Liver (tissue), 3 donors: ENCODE data around the gene KIR3DL1.
"Not testable (repeated sequence)": the region's sequence is repeated elsewhere in the genome, so short reads cannot be mapped to it uniquely, and the experiment has no call there.

Experiments used
- ATF3 ChIP-seq: IDR thresholded peaks from 2 replicates; pipeline ENCODE4 v1.6.1; 2016; ENCODE audit warnings: antibody characterized with exemption
- EGR1 ChIP-seq, 2 donors: IDR thresholded peaks; 2 replicates each; pipeline ENCODE4 v1.6.1; 2016 to 2018; ENCODE audit warnings: antibody characterized with exemption in 2 of 2, low read depth in 2 of 2
- FOXA1 ChIP-seq: IDR thresholded peaks from 2 replicates; pipeline ENCODE4 v1.6.1; 2016; ENCODE audit warnings: antibody characterized with exemption
- GABPA ChIP-seq, 2 donors: IDR thresholded peaks in 1 of 2; conservative IDR thresholded peaks in 1 of 2; 2 replicates each; pipeline ENCODE4 v1.6.1; 2016; ENCODE audit warnings: antibody characterized with exemption in 2 of 2, mild to moderate bottlenecking in 1 of 2, moderate library complexity in 1 of 2
- HNF4G ChIP-seq: IDR thresholded peaks from 2 replicates; pipeline ENCODE4 v1.6.1; 2016; ENCODE audit warnings: antibody characterized with exemption
- JUND ChIP-seq, 2 donors: IDR thresholded peaks; 2 replicates each; pipeline ENCODE4 v1.6.1; 2016; ENCODE audit warnings: antibody characterized with exemption in 2 of 2
- NR2F2 ChIP-seq: IDR thresholded peaks from 2 replicates; pipeline ENCODE4 v1.6.1; 2016; ENCODE audit warnings: antibody characterized with exemption
- RAD21 ChIP-seq, 2 donors: IDR thresholded peaks; 2 replicates each; pipeline ENCODE4 v1.6.1; 2016; ENCODE audit warnings: antibody characterized with exemption in 2 of 2, mild to moderate bottlenecking in 2 of 2
- REST ChIP-seq: IDR thresholded peaks from 2 replicates; pipeline ENCODE4 v1.6.1; 2016; ENCODE audit warnings: antibody characterized with exemption, mild to moderate bottlenecking
- TAF1 ChIP-seq: conservative IDR thresholded peaks from 2 replicates; pipeline ENCODE4 v1.6.1; 2016; ENCODE audit warnings: antibody characterized with exemption, mild to moderate bottlenecking
- YY1 ChIP-seq: IDR thresholded peaks from 2 replicates; pipeline ENCODE4 v1.6.1; 2016; ENCODE audit warnings: antibody characterized with exemption, mild to moderate bottlenecking
- TF ChIP-seq, protein P1 (sequence below): fragments of 150-350 bp; IDR thresholded peaks from 2 replicates; pipeline ENCODE4 v1.5.1; 2017; ENCODE audit warnings: improper control_type of control experiment, low read depth, low read length; ENCODE audit not compliant: missing input control
- TF ChIP-seq, protein P2 (sequence below): IDR thresholded peaks from 2 replicates; pipeline ENCODE4 v1.6.1; 2016; ENCODE audit warnings: antibody characterized with exemption
- donor health status: healthy.
- donor health status: healthy.

GRCh38 chr19:54771018-54771960 lies 45.0 kb upstream of the KIR3DL1 start:
- not testable (repeated sequence) for TF ChIP-seq HNF4G; ATF3; REST; TAF1; YY1; EGR1 (IDR thresholded peaks at IDR 0.05; ENCODE audit: low read depth in 2 of 2); JUND (IDR thresholded peaks at IDR 0.05); GABPA (IDR thresholded peaks at IDR 0.05 in 1 of 2, conservative IDR thresholded peaks at IDR 0.05 in 1 of 2); FOXA1; RAD21 (IDR thresholded peaks at IDR 0.05); NR2F2
- TF ChIP-seq, protein P1, sequence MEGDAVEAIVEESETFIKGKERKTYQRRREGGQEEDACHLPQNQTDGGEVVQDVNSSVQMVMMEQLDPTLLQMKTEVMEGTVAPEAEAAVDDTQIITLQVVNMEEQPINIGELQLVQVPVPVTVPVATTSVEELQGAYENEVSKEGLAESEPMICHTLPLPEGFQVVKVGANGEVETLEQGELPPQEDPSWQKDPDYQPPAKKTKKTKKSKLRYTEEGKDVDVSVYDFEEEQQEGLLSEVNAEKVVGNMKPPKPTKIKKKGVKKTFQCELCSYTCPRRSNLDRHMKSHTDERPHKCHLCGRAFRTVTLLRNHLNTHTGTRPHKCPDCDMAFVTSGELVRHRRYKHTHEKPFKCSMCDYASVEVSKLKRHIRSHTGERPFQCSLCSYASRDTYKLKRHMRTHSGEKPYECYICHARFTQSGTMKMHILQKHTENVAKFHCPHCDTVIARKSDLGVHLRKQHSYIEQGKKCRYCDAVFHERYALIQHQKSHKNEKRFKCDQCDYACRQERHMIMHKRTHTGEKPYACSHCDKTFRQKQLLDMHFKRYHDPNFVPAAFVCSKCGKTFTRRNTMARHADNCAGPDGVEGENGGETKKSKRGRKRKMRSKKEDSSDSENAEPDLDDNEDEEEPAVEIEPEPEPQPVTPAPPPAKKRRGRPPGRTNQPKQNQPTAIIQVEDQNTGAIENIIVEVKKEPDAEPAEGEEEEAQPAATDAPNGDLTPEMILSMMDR = not testable (repeated sequence)
- TF ChIP-seq, protein P2, sequence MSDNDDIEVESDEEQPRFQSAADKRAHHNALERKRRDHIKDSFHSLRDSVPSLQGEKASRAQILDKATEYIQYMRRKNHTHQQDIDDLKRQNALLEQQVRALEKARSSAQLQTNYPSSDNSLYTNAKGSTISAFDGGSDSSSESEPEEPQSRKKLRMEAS = not testable (repeated sequence)
